HepG2 (cell line): ENCODE results near the gene POLA2. TPM values are rescaled to one million over a fixed set of nuclear protein-coding genes. Genes with fewer than 3 reads are reported as not detected.
A peak's percentile ranks its signal among the peaks of the same experiment; 100 is the strongest.

Source experiments
- ATAC-seq: fragments of 200-7000 bp; cut with Tn5 transposase; 3 replicates; pipeline ENCODE4 v1.9.1; 2020; ENCODE audit warnings: mild to moderate bottlenecking, moderate library complexity
- BruUV-seq: library from RNA; stranded (reverse); fragments of 400-500 nt; replicated peaks from 2 replicates; lab custom pipeline; 2021; lab: Mats Ljungman, UMichigan
- CTCF ChIA-PET: fragments of 300-600 bp; formaldehyde crosslinking; extraction: SDS; loops from one replicate; lab custom pipeline; 2021; ENCODE audit warnings: low total read pairs, inconsistent platforms, low intra/inter-chr PET ratio; lab: Yijun Ruan, JAX
- POLR2A ChIA-PET: fragments of 350-600 bp; sonication (Branson Sonifier 250); formaldehyde crosslinking; loops from one replicate; lab custom pipeline; 2020; ENCODE audit warnings: antibody characterized with exemption, inconsistent platforms; lab: Yijun Ruan, JAX
- DNase-seq: peaks from one replicate; pipeline ENCODE4 v3.0.0-alpha.2; 2015; ENCODE audit warnings: low spot score
- FAIRE-seq: peaks from 3 replicates; lab custom pipeline; 2011; peaks lifted over from hg19 to GRCh38; lab: Jason Lieb, UNC
- H2AFZ ChIP-seq: one replicate; pipeline ENCODE4 v1.6.1; 2011; ENCODE audit warnings: low read length, inconsistent platforms
- H3K27ac ChIP-seq: fragments of 300-600 bp; 3 replicates; pipeline ENCODE4 v1.8.0; 2011; ENCODE audit warnings: mixed run types, mild to moderate bottlenecking, mixed read lengths, low read length, inconsistent platforms; ENCODE audit not compliant: insufficient read depth; ENCODE audit errors: extremely low read length
- H3K27me3 ChIP-seq, 2 experiments: fragments of 200-600 bp in 1 of 2; 2 replicates in 1 of 2; 3 replicates in 1 of 2; pipeline versions ENCODE4 v1.6.0 to v1.8.0; 2011; ENCODE audit warnings: low read length in 2 of 2, mild to moderate bottlenecking in 2 of 2, moderate library complexity in 2 of 2, inconsistent platforms in 1 of 2; ENCODE audit not compliant: insufficient read depth in 2 of 2, control insufficient read depth in 1 of 2
- H3K36me3 ChIP-seq, 2 experiments: fragments of 200-600 bp in 1 of 2; replicated peaks in 1 of 2; 2 replicates in 1 of 2; 3 replicates in 1 of 2; pipeline versions ENCODE4 v1.5.1 to v1.8.0; 2011; ENCODE audit warnings: low read length in 2 of 2, inconsistent platforms in 1 of 2; ENCODE audit not compliant: insufficient read depth in 2 of 2, control insufficient read depth in 1 of 2
- H3K4me1 ChIP-seq: 2 replicates; pipeline ENCODE4 v1.5.1; 2012; ENCODE audit warnings: low read length, inconsistent platforms; ENCODE audit not compliant: insufficient read depth
- H3K4me2 ChIP-seq: 2 replicates; pipeline ENCODE4 v1.6.0; 2011; ENCODE audit warnings: low read depth, low read length, inconsistent platforms
- H3K4me3 ChIP-seq, 3 experiments: fragments of 200-600 bp in 1 of 3; sonication (generic), shearing (Covaris generic) in 1 of 3; replicated peaks in 1 of 3; 2 replicates each; pipeline ENCODE4 v1.5.1; 2011 to 2016; ENCODE audit warnings: low read length in 3 of 3, inconsistent platforms in 2 of 3, low read depth in 2 of 3, mild to moderate bottlenecking in 2 of 3, control low read depth in 1 of 3, mixed read lengths in 1 of 3; ENCODE audit not compliant: insufficient read depth in 1 of 3
- H3K79me2 ChIP-seq: one replicate; pipeline ENCODE4 v1.6.1; 2011; ENCODE audit warnings: low read length, inconsistent platforms; ENCODE audit not compliant: insufficient read depth
- H3K9ac ChIP-seq: 2 replicates; pipeline ENCODE4 v1.6.0; 2011; ENCODE audit warnings: mild to moderate bottlenecking, low read depth, low read length, inconsistent platforms; ENCODE audit not compliant: insufficient read depth
- H3K9me3 ChIP-seq: 2 replicates; pipeline ENCODE4 v1.5.1; 2012; ENCODE audit warnings: mild to moderate bottlenecking, low read length
- H4K20me1 ChIP-seq: 2 replicates; pipeline ENCODE4 v1.6.0; 2011; ENCODE audit warnings: inconsistent platforms, mild to moderate bottlenecking, low read length, moderate library complexity; ENCODE audit not compliant: insufficient read depth
- AGO2 ChIP-seq: fragments of 200-400 bp; formaldehyde crosslinking; optimal IDR thresholded peaks from 2 replicates; pipeline ENCODE3; 2017; ENCODE audit warnings: mild to moderate bottlenecking, low read depth, low read length, moderate library complexity
- ATF7 ChIP-seq, 2 experiments: fragments of 450-650 bp in 1 of 2; sonication (generic) in 1 of 2; formaldehyde crosslinking in 1 of 2; IDR thresholded peaks; 2 replicates each; pipeline versions ENCODE4 v1.4.0 to v1.6.1; 2016 to 2020; ENCODE audit warnings: antibody characterized with exemption in 1 of 2, mild to moderate bottlenecking in 1 of 2, missing genetic modification reagents in 1 of 2
- DMAP1 ChIP-seq: IDR thresholded peaks from 2 replicates; pipeline ENCODE4 v1.6.1; 2016
- GABPB1 ChIP-seq: IDR thresholded peaks from 2 replicates; pipeline ENCODE4 v1.6.1; 2016; ENCODE audit warnings: mild to moderate bottlenecking, missing genetic modification reagents, moderate library complexity, missing compliant biosample characterization
- HDAC2 ChIP-seq: sonication (generic); formaldehyde crosslinking; IDR thresholded peaks from 2 replicates; pipeline ENCODE4 v1.4.0; 2020; ENCODE audit warnings: missing genetic modification reagents
- MAFK ChIP-seq, 2 experiments: IDR thresholded peaks in 1 of 2; conservative IDR thresholded peaks in 1 of 2; 2 replicates each; pipeline ENCODE4 v1.6.1; 2011; ENCODE audit warnings: improper control_type of control experiment in 2 of 2, low read length in 2 of 2
- ONECUT2 ChIP-seq: sonication (generic); formaldehyde crosslinking; IDR thresholded peaks from 2 replicates; pipeline ENCODE4 v1.4.0; 2020; ENCODE audit warnings: missing genetic modification reagents
- STAG1 ChIP-seq: sonication (generic); formaldehyde crosslinking; IDR thresholded peaks from 2 replicates; pipeline ENCODE4 v1.4.0; 2020; ENCODE audit warnings: missing genetic modification reagents
- TOPORS ChIP-seq: sonication (generic); formaldehyde crosslinking; IDR thresholded peaks from 2 replicates; pipeline ENCODE4 v1.8.0; 2023; ENCODE audit warnings: mild to moderate bottlenecking, missing genetic modification reagents
- ZNF274 ChIP-seq: sonication (generic); formaldehyde crosslinking; IDR thresholded peaks from 2 replicates; pipeline ENCODE4 v1.5.1; 2020; ENCODE audit warnings: mild to moderate bottlenecking, missing genetic modification reagents
- WGBS: methylation state at CpG from one replicate; pipeline ENCODE4 v1.1.6; 2017; ENCODE audit warnings: low lambda C conversion rate; 5-methylcytosine and 5-hydroxymethylcytosine counted together
- in situ Hi-C: cut with HindIII; loops from 2 replicates; pipeline ENCODE4 v1.10.0; 2017; ENCODE audit warnings: low pct_unique_long_range_greater_than_20kb; ENCODE audit not compliant: extremely low pct_ligation_motif_present
- intact Hi-C: fragments of 100-400 bp; cut with micrococcal nuclease; formaldehyde crosslinking; loops from one replicate; pipeline ENCODE4 v1.10.0; 2022; ENCODE audit not compliant: unreplicated experiment
- polyA plus RNA-seq, 8 experiments: library from polyadenylated mRNA; depleted of rRNA in 3 of 8; stranded (reverse) in 7 of 8; unstranded in 1 of 8; fragments of >200 nt; fragmentation: Illumina TruSeq in 4 of 8; extraction: Trizol in 4 of 8; gene quantifications; 2 replicates each; pipeline versions ENCODE4 v1.2.1 to v1.2.3, GENCODE V29; 2011 to 2016; ENCODE audit warnings: low read depth in 4 of 8, missing spikeins in 1 of 8, mixed read lengths in 1 of 8; ENCODE audit not compliant: insufficient read depth in 1 of 8
- total RNA-seq, 5 experiments: library from RNA; depleted of rRNA; stranded (reverse); fragments of >200 nt; fragmentation: Illumina TruSeq; extraction: Trizol; gene quantifications; 2 replicates each; pipeline ENCODE4 v1.2.3, GENCODE V29; 2016; ENCODE audit warnings: low read depth in 1 of 5

Gene POLA2
- total and polyA plus RNA-seq, 2 of the 13 experiments (the other 11 are each of a cell fraction or from before 2014, with no cell fraction given), result 9.7 to 15.6 TPM

DNA sequence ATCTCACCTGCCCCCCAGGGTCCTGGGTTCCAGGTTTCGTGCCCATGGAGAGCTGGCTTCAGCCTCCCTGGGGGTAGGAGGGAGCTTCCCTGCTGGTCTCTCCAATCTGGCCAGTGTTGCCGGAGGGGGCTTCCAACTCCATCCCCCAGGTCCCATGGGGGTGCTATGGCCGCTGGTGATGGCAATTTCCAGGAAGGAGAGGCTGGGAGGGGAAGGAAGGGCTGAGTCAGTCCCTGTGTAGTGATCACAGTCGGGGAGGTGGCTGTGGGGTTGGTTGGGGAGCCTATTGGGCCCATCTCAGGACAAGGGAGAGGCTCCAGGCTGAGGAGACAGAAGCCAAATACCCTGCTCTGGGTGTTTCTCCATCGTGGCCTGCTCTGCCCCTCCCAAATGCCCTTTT is 47.2 kb downstream of the POLA2 start:
- CTCF ChIA-PET, result no interaction called here
- no peaks in the 10 kb centered on the region for H3K27me3 ChIP-seq
- in situ Hi-C loops, result no loop called here
- FAIRE-seq, result no peak
- BruUV-seq, result no TSS peak
- no peak overlapping the region for H3K4me2 ChIP-seq
- no peak for DNase-seq
- no peak overlapping the region for H3K4me3 ChIP-seq
- WGBS, result 88% methylated on average over 4 of the region's 5 CpGs
- H3K79me2 ChIP-seq, result no peaks in the 10 kb centered on the region
- TF ChIP-seq ONECUT2 (CRISPR knock-in tag) (no peak), TOPORS (CRISPR knock-in tag) (no peak), STAG1 (CRISPR knock-in tag) (no peak), DMAP1 (CRISPR knock-in tag) (no peak), GABPB1 (CRISPR knock-in tag) (no peak), ATF7 (IDR thresholded peaks at IDR 0.05) (no peak), ATF7 (CRISPR knock-in tag; IDR thresholded peaks at IDR 0.05) (no peak), ZNF274 (CRISPR knock-in tag) (no peak)
- no peak overlapping the region for H2AFZ ChIP-seq
- H3K9ac ChIP-seq, result no peak overlapping the region
- peaks cover 85% of the 10 kb centered on the region for H3K4me1 ChIP-seq
- no peaks in the 10 kb centered on the region for H4K20me1 ChIP-seq
- POLR2A ChIA-PET, result interaction anchor here (0.5 to 1.5 kb wide), 3 partner anchors 17 to 143 kb away, joined by 3 to 5 read pairs (median 4); partner anchors contain the start of gene DPF2
- no peaks in the 10 kb centered on the region for H3K36me3 ChIP-seq
- H3K27ac ChIP-seq, result no peak overlapping the region
- H3K9me3 ChIP-seq, result no peaks in the 10 kb centered on the region
- no peak for ATAC-seq
- intact Hi-C loops, result no loop called here

DNA sequence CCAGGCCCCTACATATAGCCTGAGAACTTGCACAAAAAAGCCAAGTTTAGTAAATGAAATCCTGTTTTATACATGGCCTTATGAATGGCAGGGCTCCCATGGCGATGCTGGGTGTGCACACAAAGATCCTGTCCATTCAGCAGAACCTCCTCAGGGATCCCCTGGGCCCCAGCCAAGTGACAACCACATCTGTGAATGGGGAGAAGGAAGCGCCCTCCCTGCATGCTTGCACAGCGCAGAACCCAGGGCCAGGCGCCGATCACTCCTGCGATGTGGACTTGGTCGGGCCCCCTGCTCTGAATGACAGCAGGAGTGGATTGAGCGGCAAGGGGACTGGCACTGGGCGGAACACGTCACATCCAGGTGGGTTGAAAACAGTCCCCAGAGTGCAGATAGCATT is 48.5 kb downstream of the POLA2 start:
- H3K36me3 ChIP-seq, result no peaks in the 10 kb centered on the region
- no peaks in the 10 kb centered on the region for H4K20me1 ChIP-seq
- POLR2A ChIA-PET, result interaction anchor here (1.0 to 2.9 kb wide), 5 partner anchors 12 to 35 kb away, joined by 3 to 23 read pairs (median 4); partner anchors contain the start of gene DPF2
- no peak overlapping the region for H3K4me3 ChIP-seq
- no TSS peak for BruUV-seq
- H3K9me3 ChIP-seq, result no peaks in the 10 kb centered on the region
- no peaks in the 10 kb centered on the region for H3K27me3 ChIP-seq
- intact Hi-C loops (no loop called here), in situ Hi-C loops (no loop called here)
- no peak for FAIRE-seq
- peak; percentile 36 for TF ChIP-seq AGO2
- no peak for TF ChIP-seq HDAC2
- 0 out of 4 replicates have a peak, but pooled peaks of 1 of the 2 experiments have one; percentile 2 for TF ChIP-seq MAFK (conservative IDR thresholded peaks at IDR 0.05 in 1 of 2, IDR thresholded peaks at IDR 0.05 in 1 of 2; ENCODE audit: low read length in 2 of 2)
- WGBS, result 78% methylated on average over 6 of the region's 10 CpGs
- peaks cover under 1% of the 10 kb centered on the region for H3K79me2 ChIP-seq
- no peak for DNase-seq
- peaks cover 76% of the 10 kb centered on the region for H3K4me1 ChIP-seq
- no peak for ATAC-seq
- H3K27ac ChIP-seq, result no peak overlapping the region
- H3K9ac ChIP-seq, result no peak overlapping the region
- CTCF ChIA-PET, result no interaction called here
- no peak overlapping the region for H2AFZ ChIP-seq
- no peak overlapping the region for H3K4me2 ChIP-seq
